Effector memory CD8-positive, alpha-beta T cell (primary cell): Measurements from ENCODE around the gene FGF5.
A peak's percentile ranks its signal among the peaks of the same experiment; 100 is the strongest.
"Not testable (repeated sequence)": the region's sequence is repeated elsewhere in the genome, so short reads cannot be mapped to it uniquely, and the experiment has no call there.

Experiments
- ATAC-seq: fragments of 150-1000 bp; cut with Tn5 transposase; replicated peaks from 2 replicates; pipeline ENCODE4 v1.10.0; 2021; ENCODE audit warnings: mild to moderate bottlenecking, moderate library complexity
- DNase-seq, 3 experiments: peaks; one replicate each; pipeline ENCODE4 v3.0.0; 2021
- H3K27ac Mint-ChIP-seq, 2 donors: one replicate each; pipeline ENCODE4 v1.8.0; 2022; ENCODE audit warnings: mild to moderate bottlenecking in 2 of 2, mixed read lengths in 2 of 2, moderate library complexity in 2 of 2
- H3K27me3 Mint-ChIP-seq, 2 donors: one replicate each; pipeline ENCODE4 v1.8.0; 2022; ENCODE audit warnings: mixed read lengths in 2 of 2
- H3K36me3 Mint-ChIP-seq: one replicate; pipeline ENCODE4 v1.8.0; 2022; ENCODE audit warnings: mild to moderate bottlenecking, moderate library complexity, mixed read lengths; ENCODE audit not compliant: insufficient read depth
- H3K4me1 Mint-ChIP-seq, 2 donors: one replicate each; pipeline ENCODE4 v1.8.0; 2022; ENCODE audit warnings: low read depth in 2 of 2, mixed read lengths in 2 of 2
- H3K4me3 Mint-ChIP-seq, 2 donors: one replicate each; pipeline ENCODE4 v1.8.0; 2022; ENCODE audit warnings: mild to moderate bottlenecking in 2 of 2, mixed read lengths in 2 of 2, moderate library complexity in 2 of 2
- H3K9me3 Mint-ChIP-seq, 2 donors: one replicate each; pipeline ENCODE4 v1.8.0; 2022; ENCODE audit warnings: mixed read lengths in 2 of 2

FGF5 gene

DNA sequence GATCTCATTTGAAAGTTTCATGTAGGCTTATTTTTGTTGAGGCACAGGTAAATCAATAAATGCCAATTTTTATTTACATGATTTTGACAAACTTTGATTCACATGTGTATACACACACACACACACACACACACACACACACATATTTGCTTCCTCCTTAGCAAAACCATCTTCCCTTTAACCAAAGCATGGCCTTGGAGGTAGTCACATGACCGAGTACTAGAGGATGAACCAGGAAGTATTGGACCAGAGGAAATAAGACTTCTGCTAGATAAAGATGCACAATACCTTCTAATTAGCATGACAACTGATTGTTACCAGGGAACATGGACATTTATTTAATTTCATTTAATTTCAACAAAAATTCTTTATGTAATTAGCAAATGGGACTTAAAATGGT is 45.7 kb downstream of the FGF5 start:
- no peaks in the 10 kb centered on the region for H3K36me3 Mint-ChIP-seq
- peaks cover 24 to 25% of the 10 kb centered on the region in 2 donors for H3K27me3 Mint-ChIP-seq
- no peak for DNase-seq
- no peak for ATAC-seq
- no peak overlapping the region for H3K27ac Mint-ChIP-seq
- no peaks in the 10 kb centered on the region for H3K9me3 Mint-ChIP-seq
- no peaks in the 10 kb centered on the region for H3K4me1 Mint-ChIP-seq
- H3K4me3 Mint-ChIP-seq = no peak overlapping the region

GRCh38 chr4:80313627-80314026 is 47.2 kb downstream of the FGF5 start:
- Mint-ChIP-seq H3K27me3 (peaks cover 19 to 21% of the 10 kb centered on the region in 2 donors), H3K36me3 (no peaks in the 10 kb centered on the region), H3K4me1 (no peaks in the 10 kb centered on the region), H3K9me3 (no peaks in the 10 kb centered on the region), H3K4me3 (no peak overlapping the region), H3K27ac (no peak overlapping the region)
- no peak for DNase-seq
- no peak for ATAC-seq

DNA sequence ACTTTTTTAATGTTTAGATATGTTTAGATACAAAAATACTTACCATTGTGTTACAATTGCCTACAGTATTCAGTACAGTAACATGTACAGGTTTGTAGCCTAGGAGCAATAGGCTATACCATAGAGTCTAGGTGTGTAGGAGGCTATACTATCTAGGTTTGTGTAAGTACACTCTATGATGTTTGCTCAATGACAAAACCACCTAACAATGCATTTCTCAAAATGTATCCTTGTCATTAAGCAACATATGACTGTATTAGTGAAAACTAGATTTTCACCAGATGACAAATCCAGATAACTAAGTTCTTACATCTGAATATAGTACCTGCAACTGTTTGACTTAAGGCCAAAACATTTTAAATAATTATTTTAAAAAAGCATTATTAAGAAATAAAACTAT is 49.4 kb downstream of the FGF5 start:
- not testable (repeated sequence) for H3K27ac Mint-ChIP-seq, H3K36me3 Mint-ChIP-seq, H3K4me1 Mint-ChIP-seq, ATAC-seq, H3K9me3 Mint-ChIP-seq, H3K4me3 Mint-ChIP-seq, DNase-seq
- peaks cover 8 to 18% of the 10 kb centered on the region in 2 donors for H3K27me3 Mint-ChIP-seq

DNA sequence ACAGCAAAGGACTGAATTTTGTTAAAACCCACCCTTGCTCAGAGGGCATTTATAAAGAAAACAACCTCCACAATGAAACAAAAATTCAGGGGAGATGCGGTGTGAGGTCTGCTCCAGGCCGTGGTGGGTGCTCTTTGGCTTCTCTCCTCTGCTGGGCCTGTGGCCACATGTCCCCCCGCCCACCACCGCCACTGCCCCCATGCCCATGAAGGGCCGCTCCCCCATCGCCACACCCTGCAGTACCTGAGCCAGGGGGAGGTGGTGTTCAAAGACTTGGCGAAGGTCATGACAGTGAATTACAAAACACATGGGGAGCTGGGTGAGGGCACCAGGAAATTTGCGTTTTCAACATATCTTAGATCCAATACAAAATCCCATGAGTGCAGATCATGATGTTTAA is 54.9 kb downstream of the FGF5 start:
- no peaks in the 10 kb centered on the region for H3K4me1 Mint-ChIP-seq
- no peaks in the 10 kb centered on the region for H3K36me3 Mint-ChIP-seq
- no peak for DNase-seq
- no peaks in the 10 kb centered on the region for H3K9me3 Mint-ChIP-seq
- no peak overlapping the region for H3K4me3 Mint-ChIP-seq
- H3K27me3 Mint-ChIP-seq = peaks cover 27 to 42% of the 10 kb centered on the region in 2 donors
- no peak for ATAC-seq
- H3K27ac Mint-ChIP-seq = no peak overlapping the region

GRCh38 chr4:80321776-80322175 is 55.3 kb downstream of the FGF5 start:
- Mint-ChIP-seq H3K9me3 (no peaks in the 10 kb centered on the region), H3K27me3 (peaks cover 27 to 42% of the 10 kb centered on the region in 2 donors), H3K4me3 (no peak overlapping the region), H3K4me1 (no peaks in the 10 kb centered on the region), H3K27ac (no peak overlapping the region), H3K36me3 (no peaks in the 10 kb centered on the region)
- no peak for DNase-seq
- no peak for ATAC-seq

DNA sequence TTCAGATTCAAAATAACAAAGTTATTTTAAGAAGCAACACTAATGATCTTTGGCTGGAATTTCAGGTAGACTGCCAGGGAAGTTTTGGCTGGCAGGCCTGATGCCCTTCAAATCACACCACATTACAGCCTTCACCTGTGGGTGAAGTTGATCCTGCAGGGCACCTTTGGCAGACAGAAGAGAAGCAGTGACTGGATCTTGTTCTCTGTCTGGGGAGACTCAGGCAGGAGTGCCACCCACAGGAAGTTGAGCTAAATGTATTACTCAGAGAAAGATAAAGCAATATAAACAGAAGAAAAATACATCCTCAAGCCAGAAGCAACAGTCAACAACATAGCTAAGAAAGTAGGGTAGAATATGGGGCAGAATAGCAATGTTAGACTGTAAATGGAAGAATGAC is 56.3 kb downstream of the FGF5 start:
- H3K9me3 Mint-ChIP-seq = no peaks in the 10 kb centered on the region
- no peaks in the 10 kb centered on the region for H3K36me3 Mint-ChIP-seq
- no peak overlapping the region for H3K27ac Mint-ChIP-seq
- DNase-seq = no peak
- peaks cover 22 to 39% of the 10 kb centered on the region in 2 donors for H3K27me3 Mint-ChIP-seq
- no peaks in the 10 kb centered on the region for H3K4me1 Mint-ChIP-seq
- H3K4me3 Mint-ChIP-seq = no peak overlapping the region
- no peak for ATAC-seq

DNA sequence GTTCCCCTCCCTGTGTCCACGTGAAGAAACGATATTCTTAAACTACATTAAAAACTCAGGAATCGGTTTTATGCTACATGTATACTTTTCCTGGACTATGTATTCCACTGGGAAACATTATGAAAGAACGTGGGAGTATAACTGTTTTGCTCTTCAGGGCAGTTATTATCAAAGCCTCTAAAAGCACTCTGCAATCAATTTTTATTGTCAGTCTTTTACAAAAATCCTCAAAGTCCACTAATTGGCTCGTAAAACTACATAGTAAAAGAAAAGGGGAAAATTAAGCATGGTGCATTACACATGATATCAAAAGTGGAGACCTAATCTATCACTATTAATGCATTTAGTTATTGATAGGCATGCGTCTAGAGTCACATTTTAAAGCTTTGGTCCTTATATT is 57.7 kb downstream of the FGF5 start:
- Mint-ChIP-seq H3K27ac (no peak overlapping the region), H3K27me3 (peaks cover 19 to 33% of the 10 kb centered on the region in 2 donors), H3K4me1 (no peaks in the 10 kb centered on the region), H3K36me3 (no peaks in the 10 kb centered on the region), H3K4me3 (no peak overlapping the region), H3K9me3 (no peaks in the 10 kb centered on the region)
- ATAC-seq (no peak), DNase-seq (no peak)

DNA sequence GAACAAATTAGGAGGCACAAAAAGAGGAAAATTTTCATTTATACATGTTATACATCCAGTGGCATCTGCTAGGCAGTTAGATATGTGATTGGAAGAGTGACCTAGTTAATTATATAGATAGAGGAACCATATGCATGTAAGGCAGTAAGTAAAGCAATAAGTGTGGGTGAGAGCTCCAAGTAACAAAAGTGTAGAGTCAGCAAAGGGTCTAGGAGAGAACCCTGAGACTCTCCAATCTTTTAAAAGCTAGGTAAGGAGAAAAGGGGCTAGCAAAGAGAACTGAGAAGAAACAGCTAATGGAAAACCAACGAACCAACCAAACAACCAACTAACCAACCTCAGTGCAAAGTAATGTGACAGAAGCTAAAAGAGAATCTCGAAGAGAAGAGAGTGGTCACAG is 65.2 kb downstream of the FGF5 start:
- no peak for ATAC-seq
- no peak for DNase-seq
- H3K4me3 Mint-ChIP-seq = no peak overlapping the region
- no peak overlapping the region for H3K27ac Mint-ChIP-seq
- no peaks in the 10 kb centered on the region for H3K9me3 Mint-ChIP-seq
- peaks cover 8% of the 10 kb centered on the region in 2 donors for H3K4me1 Mint-ChIP-seq
- H3K27me3 Mint-ChIP-seq = peaks cover 13 to 15% of the 10 kb centered on the region in 2 donors
- H3K36me3 Mint-ChIP-seq = no peaks in the 10 kb centered on the region

- Mint-ChIP-seq H3K4me1 (peaks cover 8% of the 10 kb centered on the region in 2 donors), H3K27me3 (peaks cover 13 to 16% of the 10 kb centered on the region in 2 donors), H3K4me3 (no peak overlapping the region), H3K27ac (no peak overlapping the region), H3K36me3 (no peaks in the 10 kb centered on the region), H3K9me3 (no peaks in the 10 kb centered on the region)
- ATAC-seq (no peak), DNase-seq (no peak)
Measured at GRCh38 chr4:80333121-80333520, 66.7 kb downstream of the FGF5 start.

DNA sequence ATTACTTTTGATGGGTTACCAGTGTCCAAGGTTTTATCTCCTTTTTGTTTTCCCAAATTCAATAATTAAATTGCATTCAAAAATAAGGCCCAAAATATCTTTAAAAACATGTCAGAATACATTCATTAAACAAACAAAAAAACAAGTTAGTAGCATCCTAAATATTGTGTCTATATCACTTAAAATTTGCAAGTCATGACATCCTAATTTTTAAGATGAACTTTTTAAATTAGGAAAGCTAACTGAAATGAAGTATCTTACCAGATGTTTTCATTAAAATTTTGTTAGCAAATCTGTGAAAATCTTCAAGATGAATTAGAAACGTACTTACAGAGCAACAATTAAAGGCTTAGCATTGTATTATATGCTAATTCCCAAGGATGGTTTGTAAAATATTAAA is 68.1 kb downstream of the FGF5 start:
- DNase-seq (no peak), ATAC-seq (no peak)
- no peak overlapping the region for H3K27ac Mint-ChIP-seq
- peaks cover 8% of the 10 kb centered on the region in 2 donors for H3K4me1 Mint-ChIP-seq
- peaks cover 24 to 26% of the 10 kb centered on the region in 2 donors for H3K27me3 Mint-ChIP-seq
- no peak overlapping the region for H3K4me3 Mint-ChIP-seq
- no peaks in the 10 kb centered on the region for H3K9me3 Mint-ChIP-seq
- no peaks in the 10 kb centered on the region for H3K36me3 Mint-ChIP-seq

DNA sequence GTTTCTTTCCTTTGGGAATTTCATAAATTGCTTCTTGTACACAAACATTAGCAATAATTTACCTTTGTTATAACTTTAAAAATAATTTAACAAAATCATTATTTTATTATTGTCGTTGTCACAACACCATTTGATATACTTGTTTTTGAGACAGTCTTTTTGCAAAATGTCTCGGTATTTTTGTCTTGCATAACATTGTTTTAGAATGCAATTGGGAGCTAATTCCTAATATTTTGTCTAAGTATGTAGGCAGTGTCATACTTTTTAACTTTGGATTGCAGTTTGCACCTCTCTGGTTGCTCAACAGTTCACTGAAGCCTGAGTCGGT is 68.7 kb downstream of the FGF5 start:
- H3K27ac Mint-ChIP-seq = no peak overlapping the region
- H3K36me3 Mint-ChIP-seq = no peaks in the 10 kb centered on the region
- peak overlapping the region; percentile 71 to 80 for H3K4me3 Mint-ChIP-seq
- H3K27me3 Mint-ChIP-seq = peaks cover 24 to 26% of the 10 kb centered on the region in 2 donors
- ATAC-seq (no peak), DNase-seq (no peak)
- H3K4me1 Mint-ChIP-seq = peaks cover 8% of the 10 kb centered on the region in 2 donors
- H3K9me3 Mint-ChIP-seq = no peaks in the 10 kb centered on the region

GRCh38 chr4:80335554-80336358 is 69.3 kb downstream of the FGF5 start, which contains the start of gene CFAP299:
TSS of gene CFAP299 (plus strand) at chr4:80335730.
- Mint-ChIP-seq H3K4me3 (peak within 1 kb of the TSS; percentile 71 to 80), H3K9me3 (no peaks in the 10 kb centered on the region), H3K27ac (no peak within 1 kb of the TSS), H3K27me3 (peaks cover 24 to 26% of the 10 kb centered on the region in 2 donors), H3K4me1 (peaks cover 8% of the 10 kb centered on the region in 2 donors), H3K36me3 (no peaks in the 10 kb centered on the region)
- ATAC-seq (peak; percentile 56), DNase-seq (peak in 1 of 3 experiments; percentile 1)

DNA sequence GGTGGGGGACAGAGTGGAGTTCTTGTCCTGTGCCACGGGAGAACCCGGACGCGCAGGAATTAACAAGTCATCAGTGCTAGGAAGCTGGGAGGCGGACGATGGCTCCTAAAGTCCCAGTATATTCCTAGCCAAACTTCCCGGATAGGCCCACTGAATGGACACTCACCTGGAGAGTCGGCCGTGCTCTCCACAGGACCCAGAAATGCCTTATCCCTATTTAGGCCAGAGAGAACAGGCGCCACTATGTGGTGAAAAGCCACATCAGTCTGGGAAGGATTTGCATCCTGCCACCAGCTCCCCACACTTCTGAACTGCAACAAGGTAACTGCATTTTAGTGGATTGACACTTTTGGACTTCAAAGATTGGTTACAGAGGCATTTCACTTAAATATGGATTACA is 70.1 kb downstream of the FGF5 start:
- H3K4me3 Mint-ChIP-seq = peak overlapping the region; percentile 71 to 80
- DNase-seq (no peak), ATAC-seq (no peak)
- H3K36me3 Mint-ChIP-seq = no peaks in the 10 kb centered on the region
- peaks cover 0 to 5% of the 10 kb centered on the region in 2 donors for H3K9me3 Mint-ChIP-seq
- no peak overlapping the region for H3K27ac Mint-ChIP-seq
- peaks cover 8% of the 10 kb centered on the region in 2 donors for H3K4me1 Mint-ChIP-seq
- peaks cover 26 to 31% of the 10 kb centered on the region in 2 donors for H3K27me3 Mint-ChIP-seq

DNA sequence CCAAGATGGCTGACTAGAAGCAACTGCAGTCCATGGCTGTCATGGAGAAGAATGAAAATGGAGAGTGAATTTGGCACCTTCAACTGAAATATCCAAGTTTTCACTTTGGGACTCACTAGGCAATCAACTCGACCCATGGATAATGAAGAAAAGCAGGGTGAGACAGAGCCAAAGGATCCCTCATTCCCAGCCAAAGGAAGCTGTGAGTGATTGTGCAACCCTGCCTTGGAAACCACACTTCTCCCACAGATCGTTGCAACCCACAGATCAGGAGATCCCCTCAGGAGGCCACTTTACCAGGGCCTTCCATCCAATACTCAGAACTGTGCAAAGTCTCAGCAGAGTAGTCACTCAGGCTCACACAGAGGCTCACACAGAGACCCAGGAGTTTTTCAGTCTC is 73.6 kb downstream of the FGF5 start:
- Mint-ChIP-seq H3K27ac (no peak overlapping the region), H3K4me1 (peaks cover 8% of the 10 kb centered on the region in 2 donors)

More for the DNA sequence above, 73.6 kb downstream of the FGF5 start:
- DNase-seq (no peak), ATAC-seq (no peak)
- H3K4me3 Mint-ChIP-seq = no peak overlapping the region
- peaks cover 5 to 11% of the 10 kb centered on the region in 2 donors for H3K9me3 Mint-ChIP-seq
- no peaks in the 10 kb centered on the region for H3K36me3 Mint-ChIP-seq
- peaks cover 26 to 34% of the 10 kb centered on the region in 2 donors for H3K27me3 Mint-ChIP-seq
